CD14-positive monocyte (primary cell): ENCODE data around the gene RCE1. TPM values are rescaled to one million over a fixed set of nuclear protein-coding genes. Genes with fewer than 3 reads are reported as not detected.

Experiments used
- DNase-seq, 3 donors: peaks; one replicate each; pipeline ENCODE4 v3.0.0-alpha.2; 2011 to 2022
- H2AFZ ChIP-seq: 2 replicates; pipeline ENCODE4 v1.6.0; 2012; ENCODE audit warnings: mild to moderate bottlenecking, low read depth, low read length, inconsistent platforms; ENCODE audit not compliant: insufficient read depth, poor library complexity, severe bottlenecking
- H3K27ac ChIP-seq, 2 donors: 1 replicate in 1 of 2; 2 replicates in 1 of 2; pipeline ENCODE4 v1.5.1; 2012 to 2013; ENCODE audit warnings: low read length in 2 of 2, control low read depth in 1 of 2, inconsistent platforms in 1 of 2, low read depth in 1 of 2, mild to moderate bottlenecking in 1 of 2
- H3K27me3 ChIP-seq, 2 donors: one replicate each; pipeline versions ENCODE4 v1.6.0 to v1.6.1; 2011 to 2013; ENCODE audit warnings: low read length in 2 of 2; ENCODE audit not compliant: control insufficient read depth in 2 of 2, insufficient read depth in 2 of 2
- H3K36me3 ChIP-seq, 2 donors: replicated peaks in 1 of 2; 1 replicate in 1 of 2; 2 replicates in 1 of 2; pipeline versions ENCODE4 v1.5.1 to v1.6.1; 2012 to 2013; ENCODE audit warnings: low read length in 2 of 2, control low read depth in 1 of 2, inconsistent platforms in 1 of 2, mild to moderate bottlenecking in 1 of 2; ENCODE audit not compliant: insufficient read depth in 2 of 2, control insufficient read depth in 1 of 2
- H3K4me1 ChIP-seq, 2 donors: 1 replicate in 1 of 2; 2 replicates in 1 of 2; pipeline versions ENCODE4 v1.5.1 to v1.6.1; 2012 to 2013; ENCODE audit warnings: low read length in 2 of 2, control low read depth in 1 of 2, inconsistent platforms in 1 of 2, mild to moderate bottlenecking in 1 of 2, moderate library complexity in 1 of 2; ENCODE audit not compliant: insufficient read depth in 2 of 2, control insufficient read depth in 1 of 2
- H3K4me2 ChIP-seq: replicated peaks from 2 replicates; pipeline ENCODE3; 2012; ENCODE audit warnings: low read length, moderate library complexity, mild to moderate bottlenecking; ENCODE audit not compliant: poor library complexity, severe bottlenecking; ENCODE audit errors: extremely low read depth
- H3K4me3 ChIP-seq, 3 experiments: fragments of 200-600 bp in 1 of 3; sonication (generic) in 1 of 3; replicated peaks in 1 of 3; 1 replicate in 2 of 3; 2 replicates in 1 of 3; pipeline ENCODE4 v1.5.1; 2011 to 2013; ENCODE audit warnings: low read length in 3 of 3, mild to moderate bottlenecking in 3 of 3, control low read depth in 2 of 3, low read depth in 2 of 3, inconsistent platforms in 1 of 3, moderate library complexity in 1 of 3
- H3K79me2 ChIP-seq: 2 replicates; pipeline ENCODE4 v1.6.0; 2012; ENCODE audit warnings: mild to moderate bottlenecking, control low read depth, inconsistent platforms, low read length, moderate library complexity; ENCODE audit not compliant: insufficient read depth
- H3K9ac ChIP-seq: 2 replicates; pipeline ENCODE4 v1.6.0; 2017; ENCODE audit warnings: low read length, mild to moderate bottlenecking; ENCODE audit not compliant: insufficient read depth, poor library complexity, severe bottlenecking
- H3K9me3 ChIP-seq, 2 donors: replicated peaks in 1 of 2; 1 replicate in 1 of 2; 2 replicates in 1 of 2; pipeline versions ENCODE4 v1.5.1 to v1.6.1; 2012 to 2013; ENCODE audit warnings: low read length in 2 of 2, control low read depth in 1 of 2; ENCODE audit not compliant: control insufficient read depth in 1 of 2, insufficient read depth in 1 of 2
- H4K20me1 ChIP-seq: 2 replicates; pipeline ENCODE4 v1.6.0; 2012; ENCODE audit warnings: mild to moderate bottlenecking, low read length, control low read depth, moderate library complexity; ENCODE audit not compliant: insufficient read depth
- H3K27ac Mint-ChIP-seq, 7 donors: one replicate each; pipeline ENCODE4 v1.8.0; 2020; ENCODE audit warnings: mild to moderate bottlenecking in 7 of 7, mixed read lengths in 7 of 7, moderate library complexity in 6 of 7, inconsistent platforms in 2 of 7
- H3K27me3 Mint-ChIP-seq, 3 donors: one replicate each; pipeline ENCODE4 v1.8.0; 2021 to 2022; ENCODE audit warnings: low read depth in 3 of 3, mild to moderate bottlenecking in 3 of 3, mixed read lengths in 3 of 3, moderate library complexity in 3 of 3, inconsistent platforms in 1 of 3
- H3K36me3 Mint-ChIP-seq, 2 donors: one replicate each; pipeline ENCODE4 v1.8.0; 2020; ENCODE audit warnings: mixed read lengths in 2 of 2, inconsistent platforms in 1 of 2, mild to moderate bottlenecking in 1 of 2
- H3K4me1 Mint-ChIP-seq: one replicate; pipeline ENCODE4 v1.8.0; 2020; ENCODE audit warnings: mild to moderate bottlenecking, mixed read lengths
- H3K4me3 Mint-ChIP-seq, 2 donors: one replicate each; pipeline ENCODE4 v1.8.0; 2020; ENCODE audit warnings: mild to moderate bottlenecking in 2 of 2, mixed read lengths in 2 of 2, moderate library complexity in 1 of 2
- H3K9me3 Mint-ChIP-seq, 7 donors: one replicate each; pipeline ENCODE4 v1.8.0; 2020 to 2022; ENCODE audit warnings: mixed read lengths in 7 of 7, mild to moderate bottlenecking in 6 of 7, moderate library complexity in 6 of 7, inconsistent platforms in 2 of 7
- WGBS: methylation state at CpG from one replicate; pipeline ENCODE4 v1.1.5; 2013; ENCODE audit warnings: missing lambda C conversion rate; ENCODE audit not compliant: insufficient coverage; 5-methylcytosine and 5-hydroxymethylcytosine counted together
- intact Hi-C, 2 donors: fragments of 100-400 bp; cut with micrococcal nuclease; formaldehyde crosslinking; loops; one replicate each; pipeline versions ENCODE4 v1.15.0 to v1.15.1; 2023
- polyA plus RNA-seq, 3 donors: library from polyadenylated mRNA; depleted of rRNA in 1 of 3; unstranded in 2 of 3; stranded (reverse) in 1 of 3; fragments of 300-500 nt in 2 of 3; fragments of >200 nt in 1 of 3; fragmentation: Illumina TruSeq in 2 of 3; gene quantifications; 1 replicate in 2 of 3; 2 replicates in 1 of 3; pipeline ENCODE4 v1.2.3, GENCODE V29; 2012 to 2021
- TF ChIP-seq, protein P1 (sequence below): fragments of 200-600 bp; IDR thresholded peaks from one replicate; pipeline ENCODE4 v1.8.0; 2022; ENCODE audit warnings: antibody characterized with exemption, mild to moderate bottlenecking

RCE1 gene
- polyA plus RNA-seq, 3 donors, result 20.3 to 24.7 (median 22.8) TPM

DNA sequence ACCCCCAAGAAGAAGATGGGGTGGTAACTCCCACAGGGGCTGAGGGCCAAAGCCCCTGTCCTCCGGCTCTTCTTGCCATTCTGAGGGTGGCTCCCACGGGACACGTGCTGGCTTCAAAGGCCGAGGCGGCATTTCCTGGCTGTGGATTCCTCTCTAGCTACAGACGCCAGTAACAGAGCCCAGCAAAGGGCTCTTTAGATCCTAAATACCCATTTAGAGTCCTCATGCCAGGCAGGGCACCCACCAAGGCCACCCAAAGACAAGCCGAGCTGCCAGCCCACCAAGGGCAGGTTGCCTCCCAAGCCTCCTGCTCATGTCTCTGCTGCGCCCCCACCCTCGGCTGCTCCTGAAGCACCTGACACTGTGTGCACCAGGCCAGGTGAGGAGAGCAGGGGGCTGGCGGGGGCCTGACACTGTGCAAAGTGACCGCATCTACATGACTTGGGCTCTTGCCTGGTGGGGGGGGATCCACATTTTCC lies 19.4 kb downstream of the RCE1 start:
- Histone ChIP-seq H4K20me1 (no peaks in the 10 kb centered on the region), H3K27me3 (no peaks in the 10 kb centered on the region), H3K79me2 (peaks cover 3% of the 10 kb centered on the region), H3K36me3 (no peaks in the 10 kb centered on the region), H3K4me2 (no peak overlapping the region), H3K4me3 (no peak overlapping the region), H3K4me1 (peaks cover 2% of the 10 kb centered on the region in 2 donors), H3K9me3 (no peaks in the 10 kb centered on the region), H3K27ac (no peak overlapping the region), H3K9ac (no peak overlapping the region), H2AFZ (no peak overlapping the region)
- intact Hi-C loops, result no loop called here
- Mint-ChIP-seq H3K4me1 (peaks cover 2% of the 10 kb centered on the region), H3K4me3 (no peak overlapping the region), H3K27me3 (no peaks in the 10 kb centered on the region), H3K36me3 (no peaks in the 10 kb centered on the region), H3K9me3 (no peaks in the 10 kb centered on the region), H3K27ac (no peak overlapping the region)
- DNase-seq, result no peak
- 91% methylated on average over 10 of the region's 11 CpGs for WGBS
- TF ChIP-seq, protein P1, sequence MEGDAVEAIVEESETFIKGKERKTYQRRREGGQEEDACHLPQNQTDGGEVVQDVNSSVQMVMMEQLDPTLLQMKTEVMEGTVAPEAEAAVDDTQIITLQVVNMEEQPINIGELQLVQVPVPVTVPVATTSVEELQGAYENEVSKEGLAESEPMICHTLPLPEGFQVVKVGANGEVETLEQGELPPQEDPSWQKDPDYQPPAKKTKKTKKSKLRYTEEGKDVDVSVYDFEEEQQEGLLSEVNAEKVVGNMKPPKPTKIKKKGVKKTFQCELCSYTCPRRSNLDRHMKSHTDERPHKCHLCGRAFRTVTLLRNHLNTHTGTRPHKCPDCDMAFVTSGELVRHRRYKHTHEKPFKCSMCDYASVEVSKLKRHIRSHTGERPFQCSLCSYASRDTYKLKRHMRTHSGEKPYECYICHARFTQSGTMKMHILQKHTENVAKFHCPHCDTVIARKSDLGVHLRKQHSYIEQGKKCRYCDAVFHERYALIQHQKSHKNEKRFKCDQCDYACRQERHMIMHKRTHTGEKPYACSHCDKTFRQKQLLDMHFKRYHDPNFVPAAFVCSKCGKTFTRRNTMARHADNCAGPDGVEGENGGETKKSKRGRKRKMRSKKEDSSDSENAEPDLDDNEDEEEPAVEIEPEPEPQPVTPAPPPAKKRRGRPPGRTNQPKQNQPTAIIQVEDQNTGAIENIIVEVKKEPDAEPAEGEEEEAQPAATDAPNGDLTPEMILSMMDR, result no peak

- Histone ChIP-seq H3K4me2 (no peak overlapping the region), H3K79me2 (peaks cover 1% of the 10 kb centered on the region), H3K9ac (no peak overlapping the region), H3K27ac (no peak overlapping the region), H3K9me3 (no peaks in the 10 kb centered on the region), H2AFZ (no peak overlapping the region), H3K27me3 (no peaks in the 10 kb centered on the region), H3K4me1 (no peaks in the 10 kb centered on the region), H3K36me3 (no peaks in the 10 kb centered on the region), H4K20me1 (no peaks in the 10 kb centered on the region), H3K4me3 (no peak overlapping the region)
- Mint-ChIP-seq H3K4me1 (peaks cover 3% of the 10 kb centered on the region), H3K4me3 (no peak overlapping the region), H3K27me3 (no peaks in the 10 kb centered on the region), H3K27ac (peak overlapping the region in 1 of 7 donors; percentile 33), H3K9me3 (peaks cover 0 to under 1% (median 0%) of the 10 kb centered on the region in 7 donors), H3K36me3 (no peaks in the 10 kb centered on the region)
- intact Hi-C loops, result no loop called here
- no peak for DNase-seq
- TF ChIP-seq, protein P1, result no peak
- 92% methylated on average over 26 of the region's 31 CpGs for WGBS
These were observed 20.3 kb downstream of the RCE1 start for GRCh38 chr11:66863428-66864125.
